Measurements from ENCODE around the gene ATXN7. TPM values are rescaled to one million over a fixed set of nuclear protein-coding genes. Genes with fewer than 3 reads are reported as not detected.

Gene ATXN7
- total RNA-seq, 2 experiments from 2014 or later: 15.2 to 35.2 TPM

- BruUV-seq (replicated peaks): TSS peak; percentile 71
- Histone ChIP-seq H4K20me1 (ENCODE audit: insufficient read depth, low read length) (peaks cover 6% of the 10 kb centered on the region; the same call in 1 of the 2 replicates), H3K79me2 (ENCODE audit: insufficient read depth, low read depth, low read length) (peaks cover 92% of the 10 kb centered on the region), H3K4me2 (ENCODE audit: low read length) (peak overlapping the region; percentile 87), H3K9me2 (ENCODE audit: insufficient read depth, low read length) (no peaks in the 10 kb centered on the region), H3K4me3 (ENCODE audit: low read depth, low read length, poor library complexity, severe bottlenecking) (peak overlapping the region; percentile 74), H2AFZ (ENCODE audit: low read length) (peak overlapping the region; percentile 15; the same call in 1 of the 2 replicates), H3K27ac (ENCODE audit: low read depth, low read length, poor library complexity, severe bottlenecking) (peak overlapping the region; percentile 65), H3K4me1 (ENCODE audit: insufficient read depth, low read length, poor library complexity, severe bottlenecking) (peaks cover 28% of the 10 kb centered on the region), H3K36me3 (ENCODE audit: insufficient read depth, low read length) (peaks cover 28% of the 10 kb centered on the region), H3K9me3 (ENCODE audit: low read length) (no peaks in the 10 kb centered on the region)
- no peak for DNase-seq (ENCODE audit: low spot score)
- ChIA-PET CTCF (ENCODE audit: unreplicated experiment) (no interaction called here), POLR2A (no interaction called here)
- TF ChIP-seq EZH2phosphoT487 (IDR thresholded peaks at IDR 0.05; ENCODE audit: borderline replicate concordance, low read depth, low read length): no peak
- TF ChIP-seq CTCF (conservative IDR thresholded peaks at IDR 0.05; ENCODE audit: low read length): no peak
- intact Hi-C loops (cut with micrococcal nuclease; ENCODE audit: unreplicated experiment): loop anchor here (5.0 kb wide), 1 partner anchor 47 kb away; the partner anchor contains the start of gene SCAANT1
Measured at GRCh38 chr3:63864965-63865327, 1.3 kb downstream of the ATXN7 start.

GRCh38 chr3:63867225-63867624 lies 3.6 kb downstream of the ATXN7 start:
- Histone ChIP-seq H3K9me2 (ENCODE audit: insufficient read depth, low read length) (no peaks in the 10 kb centered on the region), H3K4me1 (ENCODE audit: insufficient read depth, low read length, poor library complexity, severe bottlenecking) (peaks cover 42% of the 10 kb centered on the region), H2AFZ (ENCODE audit: low read length) (no peak overlapping the region), H3K9me3 (ENCODE audit: low read length) (no peaks in the 10 kb centered on the region), H3K79me2 (ENCODE audit: insufficient read depth, low read depth, low read length) (peaks cover 93% of the 10 kb centered on the region), H4K20me1 (ENCODE audit: insufficient read depth, low read length) (peaks cover 21% of the 10 kb centered on the region; the same call in 1 of the 2 replicates), H3K4me2 (ENCODE audit: low read length) (no peak overlapping the region), H3K27ac (ENCODE audit: low read depth, low read length, poor library complexity, severe bottlenecking) (no peak overlapping the region), H3K36me3 (ENCODE audit: insufficient read depth, low read length) (peaks cover 33% of the 10 kb centered on the region), H3K4me3 (ENCODE audit: low read depth, low read length, poor library complexity, severe bottlenecking) (no peak overlapping the region)
- no TSS peak for BruUV-seq (replicated peaks)
- CTCF ChIA-PET (ENCODE audit: unreplicated experiment): no interaction called here
- intact Hi-C loops (cut with micrococcal nuclease; ENCODE audit: unreplicated experiment): no loop called here
- no peak for TF ChIP-seq EZH2phosphoT487 (IDR thresholded peaks at IDR 0.05; ENCODE audit: borderline replicate concordance, low read depth, low read length)
- no peak for TF ChIP-seq CTCF (conservative IDR thresholded peaks at IDR 0.05; ENCODE audit: low read length)
- POLR2A ChIA-PET: interaction anchor here (1.0 to 1.1 kb wide), 2 partner anchors 22 to 61 kb away, joined by 3 read pairs; no protein-coding TSS in a partner anchor
- no peak for DNase-seq (ENCODE audit: low spot score)

- ChIA-PET CTCF (ENCODE audit: unreplicated experiment) (no interaction called here), POLR2A (interaction anchor here (0.6 to 1.1 kb wide), 4 partner anchors 13 to 40 kb away, joined by 3 to 4 read pairs (median 3); no protein-coding TSS in a partner anchor)
- Histone ChIP-seq H4K20me1 (ENCODE audit: insufficient read depth, low read length) (peaks cover 36% of the 10 kb centered on the region; the same call in 1 of the 2 replicates), H2AFZ (ENCODE audit: low read length) (no peak overlapping the region), H3K9me2 (ENCODE audit: insufficient read depth, low read length) (no peaks in the 10 kb centered on the region), H3K9me3 (ENCODE audit: low read length) (no peaks in the 10 kb centered on the region), H3K4me1 (ENCODE audit: insufficient read depth, low read length, poor library complexity, severe bottlenecking) (peaks cover 46% of the 10 kb centered on the region), H3K27ac (ENCODE audit: low read depth, low read length, poor library complexity, severe bottlenecking) (no peak overlapping the region), H3K4me3 (ENCODE audit: low read depth, low read length, poor library complexity, severe bottlenecking) (no peak overlapping the region), H3K79me2 (ENCODE audit: insufficient read depth, low read depth, low read length) (peaks cover 99% of the 10 kb centered on the region), H3K36me3 (ENCODE audit: insufficient read depth, low read length) (peaks cover 51% of the 10 kb centered on the region), H3K4me2 (ENCODE audit: low read length) (peak overlapping the region; percentile 60)
- DNase-seq (ENCODE audit: low spot score): no peak
- intact Hi-C loops (cut with micrococcal nuclease; ENCODE audit: unreplicated experiment): loop anchor here (2.0 kb wide), 1 partner anchor 43 kb away; the partner anchor contains the start of gene SCAANT1
- BruUV-seq (replicated peaks): no TSS peak
- TF ChIP-seq EZH2phosphoT487 (IDR thresholded peaks at IDR 0.05; ENCODE audit: borderline replicate concordance, low read depth, low read length) (no peak), CTCF (conservative IDR thresholded peaks at IDR 0.05; ENCODE audit: low read length) (no peak)
Measured at GRCh38 chr3:63869940-63870614, 6.4 kb downstream of the ATXN7 start.

All from OCI-LY7 (cell line).